ENCODE measurements around the gene TTF2. TPM values are rescaled to one million over a fixed set of nuclear protein-coding genes. Genes with fewer than 3 reads are reported as not detected.

The TTF2 gene
- total and polyA plus RNA-seq, 2 experiments from 2014 or later = 84.7 to 85.4 TPM

DNA sequence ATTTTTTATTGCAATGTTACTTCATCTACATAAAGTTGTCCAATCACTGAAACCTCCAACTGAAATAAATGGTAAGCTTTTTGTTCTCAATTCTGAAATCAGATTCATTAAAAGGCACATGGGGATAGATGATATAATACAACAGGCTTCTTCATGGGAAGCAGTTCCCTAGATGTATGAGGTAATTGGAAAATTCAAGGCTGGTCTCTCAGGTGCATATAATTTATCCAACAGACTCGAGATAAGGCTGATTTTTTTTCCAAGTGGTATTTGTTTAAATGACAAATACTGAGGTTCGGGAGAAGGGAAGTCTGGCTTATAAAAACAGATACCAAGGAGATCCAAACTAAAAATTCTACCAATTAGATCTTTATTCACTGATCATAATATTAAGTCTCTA lies 47.2 kb downstream of the TTF2 start:
- DNase-seq (ENCODE audit: low spot score) (no peak), ATAC-seq (no peak)
- no peaks in the 10 kb centered on the region for H3K27me3 ChIP-seq (ENCODE audit: insufficient read depth)
- H3K9me3 Mint-ChIP-seq = no peaks in the 10 kb centered on the region
- no peaks in the 10 kb centered on the region; the same call in 1 of the 2 replicates for H3F3A ChIP-seq (replicated peaks; ENCODE audit: low read depth)
- H3K9me2 ChIP-seq (ENCODE audit: insufficient read depth) = no peaks in the 10 kb centered on the region
- peaks cover 6% of the 10 kb centered on the region for H3K27me3 Mint-ChIP-seq (ENCODE audit: insufficient read depth, low read depth, poor library complexity)
- H3K4me1 Mint-ChIP-seq = peaks cover 7% of the 10 kb centered on the region
- no peaks in the 10 kb centered on the region for H3K79me2 ChIP-seq (replicated peaks; ENCODE audit: insufficient read depth)
- no peak overlapping the region for H3K4me2 ChIP-seq
- H3K27ac Mint-ChIP-seq = no peak overlapping the region
- peaks cover 33% of the 10 kb centered on the region; the same call in 1 of the 2 replicates for H3K36me3 ChIP-seq (ENCODE audit: insufficient read depth)
- no peak overlapping the region for H3K4me3 Mint-ChIP-seq
- H3K27ac ChIP-seq (ENCODE audit: low read depth) = no peak overlapping the region
- H2AFZ ChIP-seq = no peak overlapping the region
- H4K20me1 ChIP-seq (replicated peaks; ENCODE audit: insufficient read depth) = no peaks in the 10 kb centered on the region; the same call in 1 of the 2 replicates
- H3K36me3 Mint-ChIP-seq (ENCODE audit: low read depth) = peaks cover 63% of the 10 kb centered on the region
- H3K4me3 ChIP-seq = no peak overlapping the region
- peaks cover 5% of the 10 kb centered on the region for H3K4me1 ChIP-seq (ENCODE audit: insufficient read depth)
- TF ChIP-seq, protein P1, sequence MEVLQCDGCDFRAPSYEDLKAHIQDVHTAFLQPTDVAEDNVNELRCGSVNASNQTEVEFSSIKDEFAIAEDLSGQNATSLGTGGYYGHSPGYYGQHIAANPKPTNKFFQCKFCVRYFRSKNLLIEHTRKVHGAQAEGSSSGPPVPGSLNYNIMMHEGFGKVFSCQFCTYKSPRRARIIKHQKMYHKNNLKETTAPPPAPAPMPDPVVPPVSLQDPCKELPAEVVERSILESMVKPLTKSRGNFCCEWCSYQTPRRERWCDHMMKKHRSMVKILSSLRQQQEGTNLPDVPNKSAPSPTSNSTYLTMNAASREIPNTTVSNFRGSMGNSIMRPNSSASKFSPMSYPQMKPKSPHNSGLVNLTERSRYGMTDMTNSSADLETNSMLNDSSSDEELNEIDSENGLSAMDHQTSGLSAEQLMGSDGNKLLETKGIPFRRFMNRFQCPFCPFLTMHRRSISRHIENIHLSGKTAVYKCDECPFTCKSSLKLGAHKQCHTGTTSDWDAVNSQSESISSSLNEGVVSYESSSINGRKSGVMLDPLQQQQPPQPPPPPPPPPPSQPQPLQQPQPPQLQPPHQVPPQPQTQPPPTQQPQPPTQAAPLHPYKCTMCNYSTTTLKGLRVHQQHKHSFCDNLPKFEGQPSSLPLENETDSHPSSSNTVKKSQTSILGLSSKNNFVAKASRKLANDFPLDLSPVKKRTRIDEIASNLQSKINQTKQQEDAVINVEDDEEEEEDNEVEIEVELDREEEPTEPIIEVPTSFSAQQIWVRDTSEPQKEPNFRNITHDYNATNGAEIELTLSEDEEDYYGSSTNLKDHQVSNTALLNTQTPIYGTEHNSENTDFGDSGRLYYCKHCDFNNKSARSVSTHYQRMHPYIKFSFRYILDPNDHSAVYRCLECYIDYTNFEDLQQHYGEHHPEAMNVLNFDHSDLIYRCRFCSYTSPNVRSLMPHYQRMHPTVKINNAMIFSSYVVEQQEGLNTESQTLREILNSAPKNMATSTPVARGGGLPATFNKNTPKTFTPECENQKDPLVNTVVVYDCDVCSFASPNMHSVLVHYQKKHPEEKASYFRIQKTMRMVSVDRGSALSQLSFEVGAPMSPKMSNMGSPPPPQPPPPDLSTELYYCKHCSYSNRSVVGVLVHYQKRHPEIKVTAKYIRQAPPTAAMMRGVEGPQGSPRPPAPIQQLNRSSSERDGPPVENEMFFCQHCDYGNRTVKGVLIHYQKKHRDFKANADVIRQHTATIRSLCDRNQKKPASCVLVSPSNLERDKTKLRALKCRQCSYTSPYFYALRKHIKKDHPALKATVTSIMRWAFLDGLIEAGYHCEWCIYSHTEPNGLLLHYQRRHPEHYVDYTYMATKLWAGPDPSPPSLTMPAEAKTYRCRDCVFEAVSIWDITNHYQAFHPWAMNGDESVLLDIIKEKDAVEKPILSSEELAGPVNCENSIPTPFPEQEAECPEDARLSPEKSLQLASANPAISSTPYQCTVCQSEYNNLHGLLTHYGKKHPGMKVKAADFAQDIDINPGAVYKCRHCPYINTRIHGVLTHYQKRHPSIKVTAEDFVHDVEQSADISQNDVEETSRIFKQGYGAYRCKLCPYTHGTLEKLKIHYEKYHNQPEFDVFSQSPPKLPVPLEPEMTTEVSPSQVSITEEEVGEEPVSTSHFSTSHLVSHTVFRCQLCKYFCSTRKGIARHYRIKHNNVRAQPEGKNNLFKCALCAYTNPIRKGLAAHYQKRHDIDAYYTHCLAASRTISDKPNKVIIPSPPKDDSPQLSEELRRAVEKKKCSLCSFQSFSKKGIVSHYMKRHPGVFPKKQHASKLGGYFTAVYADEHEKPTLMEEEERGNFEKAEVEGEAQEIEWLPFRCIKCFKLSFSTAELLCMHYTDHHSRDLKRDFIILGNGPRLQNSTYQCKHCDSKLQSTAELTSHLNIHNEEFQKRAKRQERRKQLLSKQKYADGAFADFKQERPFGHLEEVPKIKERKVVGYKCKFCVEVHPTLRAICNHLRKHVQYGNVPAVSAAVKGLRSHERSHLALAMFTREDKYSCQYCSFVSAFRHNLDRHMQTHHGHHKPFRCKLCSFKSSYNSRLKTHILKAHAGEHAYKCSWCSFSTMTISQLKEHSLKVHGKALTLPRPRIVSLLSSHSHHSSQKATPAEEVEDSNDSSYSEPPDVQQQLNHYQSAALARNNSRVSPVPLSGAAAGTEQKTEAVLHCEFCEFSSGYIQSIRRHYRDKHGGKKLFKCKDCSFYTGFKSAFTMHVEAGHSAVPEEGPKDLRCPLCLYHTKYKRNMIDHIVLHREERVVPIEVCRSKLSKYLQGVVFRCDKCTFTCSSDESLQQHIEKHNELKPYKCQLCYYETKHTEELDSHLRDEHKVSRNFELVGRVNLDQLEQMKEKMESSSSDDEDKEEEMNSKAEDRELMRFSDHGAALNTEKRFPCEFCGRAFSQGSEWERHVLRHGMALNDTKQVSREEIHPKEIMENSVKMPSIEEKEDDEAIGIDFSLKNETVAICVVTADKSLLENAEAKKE (CRISPR knock-in tag; IDR thresholded peaks at IDR 0.05) = no peak
- TF ChIP-seq, protein P2, sequence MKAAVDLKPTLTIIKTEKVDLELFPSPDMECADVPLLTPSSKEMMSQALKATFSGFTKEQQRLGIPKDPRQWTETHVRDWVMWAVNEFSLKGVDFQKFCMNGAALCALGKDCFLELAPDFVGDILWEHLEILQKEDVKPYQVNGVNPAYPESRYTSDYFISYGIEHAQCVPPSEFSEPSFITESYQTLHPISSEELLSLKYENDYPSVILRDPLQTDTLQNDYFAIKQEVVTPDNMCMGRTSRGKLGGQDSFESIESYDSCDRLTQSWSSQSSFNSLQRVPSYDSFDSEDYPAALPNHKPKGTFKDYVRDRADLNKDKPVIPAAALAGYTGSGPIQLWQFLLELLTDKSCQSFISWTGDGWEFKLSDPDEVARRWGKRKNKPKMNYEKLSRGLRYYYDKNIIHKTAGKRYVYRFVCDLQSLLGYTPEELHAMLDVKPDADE (IDR thresholded peaks at IDR 0.05) = no peak
- TF ChIP-seq, protein P3, sequence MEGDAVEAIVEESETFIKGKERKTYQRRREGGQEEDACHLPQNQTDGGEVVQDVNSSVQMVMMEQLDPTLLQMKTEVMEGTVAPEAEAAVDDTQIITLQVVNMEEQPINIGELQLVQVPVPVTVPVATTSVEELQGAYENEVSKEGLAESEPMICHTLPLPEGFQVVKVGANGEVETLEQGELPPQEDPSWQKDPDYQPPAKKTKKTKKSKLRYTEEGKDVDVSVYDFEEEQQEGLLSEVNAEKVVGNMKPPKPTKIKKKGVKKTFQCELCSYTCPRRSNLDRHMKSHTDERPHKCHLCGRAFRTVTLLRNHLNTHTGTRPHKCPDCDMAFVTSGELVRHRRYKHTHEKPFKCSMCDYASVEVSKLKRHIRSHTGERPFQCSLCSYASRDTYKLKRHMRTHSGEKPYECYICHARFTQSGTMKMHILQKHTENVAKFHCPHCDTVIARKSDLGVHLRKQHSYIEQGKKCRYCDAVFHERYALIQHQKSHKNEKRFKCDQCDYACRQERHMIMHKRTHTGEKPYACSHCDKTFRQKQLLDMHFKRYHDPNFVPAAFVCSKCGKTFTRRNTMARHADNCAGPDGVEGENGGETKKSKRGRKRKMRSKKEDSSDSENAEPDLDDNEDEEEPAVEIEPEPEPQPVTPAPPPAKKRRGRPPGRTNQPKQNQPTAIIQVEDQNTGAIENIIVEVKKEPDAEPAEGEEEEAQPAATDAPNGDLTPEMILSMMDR (conservative IDR thresholded peaks at IDR 0.05; ENCODE audit: low read depth in 2 of 2) = no peak
- TF ChIP-seq EZH2 (IDR thresholded peaks at IDR 0.05; ENCODE audit: low read depth, unreplicated experiment) = no peak
- no peak for TF ChIP-seq JUNB (IDR thresholded peaks at IDR 0.05; ENCODE audit: unreplicated experiment)
- TF ChIP-seq POLR2AphosphoS5 (IDR thresholded peaks at IDR 0.05; ENCODE audit: low read depth) = no peak
- TF ChIP-seq NANOG (IDR thresholded peaks at IDR 0.05; ENCODE audit: borderline replicate concordance) = no peak
